ENCODE results near the gene ADGRG1.

The ADGRG1 gene

GRCh38 chr16:57637424-57637823, 9.0 kb downstream of the ADGRG1 start:
- Histone ChIP-seq H3K4me3 (ENCODE audit: low read length in 2 of 2) (no peak overlapping the region), H3K9me3 (ENCODE audit: control insufficient read depth in 2 of 2, low read length in 2 of 2) (no peaks in the 10 kb centered on the region), H3K9ac (ENCODE audit: low read length in 2 of 2) (no peak overlapping the region), H3K4me1 (ENCODE audit: control insufficient read depth, insufficient read depth, low read length) (peaks cover 21% of the 10 kb centered on the region), H3K27me3 (ENCODE audit: control insufficient read depth in 1 of 2, insufficient read depth in 2 of 2, low read length in 2 of 2) (peaks cover 10 to 25% of the 10 kb centered on the region in 2 donors), H3K27ac (ENCODE audit: low read length) (no peak overlapping the region), H3K36me3 (ENCODE audit: control insufficient read depth in 2 of 2, insufficient read depth in 2 of 2, low read length in 2 of 2) (no peaks in the 10 kb centered on the region)

- Histone ChIP-seq H3K4me1 (ENCODE audit: control insufficient read depth, insufficient read depth, low read length) (peaks cover 21% of the 10 kb centered on the region), H3K4me3 (ENCODE audit: low read length in 2 of 2) (no peak overlapping the region), H3K27me3 (ENCODE audit: control insufficient read depth in 1 of 2, insufficient read depth in 2 of 2, low read length in 2 of 2) (peaks cover 10 to 25% of the 10 kb centered on the region in 2 donors), H3K9ac (ENCODE audit: low read length in 2 of 2) (no peak overlapping the region), H3K27ac (ENCODE audit: low read length) (peak overlapping the region; percentile 1), H3K9me3 (ENCODE audit: control insufficient read depth in 2 of 2, low read length in 2 of 2) (no peaks in the 10 kb centered on the region), H3K36me3 (ENCODE audit: control insufficient read depth in 2 of 2, insufficient read depth in 2 of 2, low read length in 2 of 2) (no peaks in the 10 kb centered on the region)
Observed at GRCh38 chr16:57637965-57638364, 9.5 kb downstream of the ADGRG1 start.

GRCh38 chr16:57638381-57638780, 10.0 kb downstream of the ADGRG1 start:
- Histone ChIP-seq H3K27ac (ENCODE audit: low read length) (peak overlapping the region; percentile 1), H3K9ac (ENCODE audit: low read length in 2 of 2) (no peak overlapping the region), H3K4me3 (ENCODE audit: low read length in 2 of 2) (no peak overlapping the region), H3K4me1 (ENCODE audit: control insufficient read depth, insufficient read depth, low read length) (peaks cover 21% of the 10 kb centered on the region), H3K36me3 (ENCODE audit: control insufficient read depth in 2 of 2, insufficient read depth in 2 of 2, low read length in 2 of 2) (no peaks in the 10 kb centered on the region), H3K27me3 (ENCODE audit: control insufficient read depth in 1 of 2, insufficient read depth in 2 of 2, low read length in 2 of 2) (peaks cover 10 to 25% of the 10 kb centered on the region in 2 donors), H3K9me3 (ENCODE audit: control insufficient read depth in 2 of 2, low read length in 2 of 2) (no peaks in the 10 kb centered on the region)

GRCh38 chr16:57639172-57639887, 10.9 kb downstream of the ADGRG1 start:
- no peaks in the 10 kb centered on the region for H3K36me3 ChIP-seq (ENCODE audit: control insufficient read depth in 2 of 2, insufficient read depth in 2 of 2, low read length in 2 of 2)
- H3K9ac ChIP-seq (ENCODE audit: low read length in 2 of 2), result no peak overlapping the region
- peaks cover 7 to 21% of the 10 kb centered on the region in 2 donors for H3K27me3 ChIP-seq (ENCODE audit: control insufficient read depth in 1 of 2, insufficient read depth in 2 of 2, low read length in 2 of 2)
- H3K27ac ChIP-seq (ENCODE audit: low read length), result no peak overlapping the region
- peaks cover 21% of the 10 kb centered on the region for H3K4me1 ChIP-seq (ENCODE audit: control insufficient read depth, insufficient read depth, low read length)
- H3K4me3 ChIP-seq (ENCODE audit: low read length in 2 of 2), result no peak overlapping the region
- no peaks in the 10 kb centered on the region for H3K9me3 ChIP-seq (ENCODE audit: control insufficient read depth in 2 of 2, low read length in 2 of 2)

GRCh38 chr16:57640185-57640584, 11.8 kb downstream of the ADGRG1 start:
- Histone ChIP-seq H3K4me3 (ENCODE audit: low read length in 2 of 2) (no peak overlapping the region), H3K36me3 (ENCODE audit: control insufficient read depth in 2 of 2, insufficient read depth in 2 of 2, low read length in 2 of 2) (no peaks in the 10 kb centered on the region), H3K27ac (ENCODE audit: low read length) (no peak overlapping the region), H3K27me3 (ENCODE audit: control insufficient read depth in 1 of 2, insufficient read depth in 2 of 2, low read length in 2 of 2) (peaks cover 5 to 19% of the 10 kb centered on the region in 2 donors), H3K9ac (ENCODE audit: low read length in 2 of 2) (no peak overlapping the region), H3K4me1 (ENCODE audit: control insufficient read depth, insufficient read depth, low read length) (peaks cover 18% of the 10 kb centered on the region), H3K9me3 (ENCODE audit: control insufficient read depth in 2 of 2, low read length in 2 of 2) (no peaks in the 10 kb centered on the region)

- Histone ChIP-seq H3K27ac (ENCODE audit: low read length) (no peak overlapping the region), H3K36me3 (ENCODE audit: control insufficient read depth in 2 of 2, insufficient read depth in 2 of 2, low read length in 2 of 2) (no peaks in the 10 kb centered on the region), H3K9ac (ENCODE audit: low read length in 2 of 2) (no peak overlapping the region), H3K4me1 (ENCODE audit: control insufficient read depth, insufficient read depth, low read length) (peaks cover 18% of the 10 kb centered on the region), H3K9me3 (ENCODE audit: control insufficient read depth in 2 of 2, low read length in 2 of 2) (no peaks in the 10 kb centered on the region), H3K27me3 (ENCODE audit: control insufficient read depth in 1 of 2, insufficient read depth in 2 of 2, low read length in 2 of 2) (peaks cover 5 to 16% of the 10 kb centered on the region in 2 donors), H3K4me3 (ENCODE audit: low read length in 2 of 2) (no peak overlapping the region)
Observed at GRCh38 chr16:57640612-57641011, 12.2 kb downstream of the ADGRG1 start.

- Histone ChIP-seq H3K9ac (ENCODE audit: low read length in 2 of 2) (no peak overlapping the region), H3K27ac (ENCODE audit: low read length) (no peak overlapping the region), H3K27me3 (ENCODE audit: control insufficient read depth in 1 of 2, insufficient read depth in 2 of 2, low read length in 2 of 2) (peaks cover 3 to 5% of the 10 kb centered on the region in 2 donors), H3K4me3 (ENCODE audit: low read length in 2 of 2) (no peak overlapping the region), H3K36me3 (ENCODE audit: control insufficient read depth in 2 of 2, insufficient read depth in 2 of 2, low read length in 2 of 2) (no peaks in the 10 kb centered on the region), H3K4me1 (ENCODE audit: control insufficient read depth, insufficient read depth, low read length) (peaks cover 8% of the 10 kb centered on the region), H3K9me3 (ENCODE audit: control insufficient read depth in 2 of 2, low read length in 2 of 2) (no peaks in the 10 kb centered on the region)
Observed at GRCh38 chr16:57642160-57643135, 14.0 kb downstream of the ADGRG1 start.

- H3K27me3 ChIP-seq (ENCODE audit: control insufficient read depth in 1 of 2, insufficient read depth in 2 of 2, low read length in 2 of 2), result peaks cover 5 to 6% of the 10 kb centered on the region in 2 donors
- peaks cover 9% of the 10 kb centered on the region for H3K4me1 ChIP-seq (ENCODE audit: control insufficient read depth, insufficient read depth, low read length)
- H3K27ac ChIP-seq (ENCODE audit: low read length), result no peak overlapping the region
- no peaks in the 10 kb centered on the region for H3K9me3 ChIP-seq (ENCODE audit: control insufficient read depth in 2 of 2, low read length in 2 of 2)
- H3K4me3 ChIP-seq (ENCODE audit: low read length in 2 of 2), result no peak overlapping the region
- H3K36me3 ChIP-seq (ENCODE audit: control insufficient read depth in 2 of 2, insufficient read depth in 2 of 2, low read length in 2 of 2), result no peaks in the 10 kb centered on the region
- H3K9ac ChIP-seq (ENCODE audit: low read length in 2 of 2), result no peak overlapping the region
Observed at GRCh38 chr16:57643147-57643874, 14.9 kb downstream of the ADGRG1 start.

- H3K4me3 ChIP-seq (ENCODE audit: low read length in 2 of 2), result no peak overlapping the region
- peaks cover 9% of the 10 kb centered on the region for H3K4me1 ChIP-seq (ENCODE audit: control insufficient read depth, insufficient read depth, low read length)
- no peaks in the 10 kb centered on the region for H3K9me3 ChIP-seq (ENCODE audit: control insufficient read depth in 2 of 2, low read length in 2 of 2)
- H3K27me3 ChIP-seq (ENCODE audit: control insufficient read depth in 1 of 2, insufficient read depth in 2 of 2, low read length in 2 of 2), result peaks cover 7 to 8% of the 10 kb centered on the region in 2 donors
- H3K9ac ChIP-seq (ENCODE audit: low read length in 2 of 2), result no peak overlapping the region
- H3K36me3 ChIP-seq (ENCODE audit: control insufficient read depth in 2 of 2, insufficient read depth in 2 of 2, low read length in 2 of 2), result no peaks in the 10 kb centered on the region
- H3K27ac ChIP-seq (ENCODE audit: low read length), result no peak overlapping the region
Observed at GRCh38 chr16:57643910-57644309, 15.5 kb downstream of the ADGRG1 start.

GRCh38 chr16:57644383-57645014, 16.1 kb downstream of the ADGRG1 start:
- H3K4me1 ChIP-seq (ENCODE audit: control insufficient read depth, insufficient read depth, low read length), result peaks cover 5% of the 10 kb centered on the region
- H3K9me3 ChIP-seq (ENCODE audit: control insufficient read depth in 2 of 2, low read length in 2 of 2), result no peaks in the 10 kb centered on the region

More at GRCh38 chr16:57644383-57645014, 16.1 kb downstream of the ADGRG1 start:
- no peak overlapping the region for H3K9ac ChIP-seq (ENCODE audit: low read length in 2 of 2)
- H3K4me3 ChIP-seq (ENCODE audit: low read length in 2 of 2), result no peak overlapping the region
- H3K36me3 ChIP-seq (ENCODE audit: control insufficient read depth in 2 of 2, insufficient read depth in 2 of 2, low read length in 2 of 2), result no peaks in the 10 kb centered on the region
- peaks cover 11 to 12% of the 10 kb centered on the region in 2 donors for H3K27me3 ChIP-seq (ENCODE audit: control insufficient read depth in 1 of 2, insufficient read depth in 2 of 2, low read length in 2 of 2)
- no peak overlapping the region for H3K27ac ChIP-seq (ENCODE audit: low read length)
